GM18520 (cell line): ENCODE results near the gene ZBTB49.
"Not testable (repeated sequence)": the region's sequence is repeated elsewhere in the genome, so short reads cannot be mapped to it uniquely, and the experiment has no call there.

ENCODE experiments used
- ATAC-seq: cut with Tn5 transposase; IDR thresholded peaks from one replicate; pipeline ENCODE4 v1.9.1; 2021; ENCODE audit not compliant: unreplicated experiment

Gene ZBTB49

GRCh38 chr4:4289941-4290850 is at the start of gene ZBTB49, which contains the start of gene LYAR:
Gene ZBTB49, plus strand, starts transcription at chr4:4290251. Its CDS starts 9,695 bp downstream, at chr4:4299946.
Gene LYAR, minus strand, starts transcription at chr4:4290154. Its CDS starts 6,412 bp downstream, at chr4:4283742.
- ATAC-seq = peak; percentile 65

- ATAC-seq = no peak
Observed at GRCh38 chr4:4245172-4245571, 44.9 kb upstream of the ZBTB49 start.

- no peak for ATAC-seq
Observed at GRCh38 chr4:4247696-4248028, 42.4 kb upstream of the ZBTB49 start.

GRCh38 chr4:4248029-4248884 is 41.8 kb upstream of the ZBTB49 start, which contains the start of gene TMEM128:
Gene TMEM128, minus strand, starts transcription at chr4:4248223. Its CDS starts 21 bp downstream, at chr4:4248202.
- ATAC-seq = peak; percentile 86

- ATAC-seq = no peak
Observed at GRCh38 chr4:4248885-4249203, 41.2 kb upstream of the ZBTB49 start.

GRCh38 chr4:4249342-4249741 is 40.7 kb upstream of the ZBTB49 start:
- ATAC-seq = not testable (repeated sequence)

GRCh38 chr4:4249866-4250265 is 40.2 kb upstream of the ZBTB49 start:
- no peak for ATAC-seq

GRCh38 chr4:4254199-4254598 is 35.9 kb upstream of the ZBTB49 start:
- ATAC-seq = no peak

GRCh38 chr4:4254666-4255065 is 35.4 kb upstream of the ZBTB49 start:
- ATAC-seq = no peak

- no peak for ATAC-seq
Observed at GRCh38 chr4:4256799-4257198, 33.3 kb upstream of the ZBTB49 start.

- ATAC-seq = not testable (repeated sequence)
Observed at GRCh38 chr4:4257705-4258104, 32.3 kb upstream of the ZBTB49 start.

GRCh38 chr4:4259484-4260100 is 30.5 kb upstream of the ZBTB49 start:
- ATAC-seq = no peak

- ATAC-seq = no peak
Observed at GRCh38 chr4:4260185-4260751, 29.8 kb upstream of the ZBTB49 start.

GRCh38 chr4:4267981-4268380 is 22.1 kb upstream of the ZBTB49 start:
- no peak for ATAC-seq

- no peak for ATAC-seq
Observed at GRCh38 chr4:4268776-4269175, 21.3 kb upstream of the ZBTB49 start.

GRCh38 chr4:4269331-4269731 is 20.7 kb upstream of the ZBTB49 start:
- ATAC-seq = no peak

- no peak for ATAC-seq
Observed at GRCh38 chr4:4269856-4270255, 20.2 kb upstream of the ZBTB49 start.

GRCh38 chr4:4270529-4270928 is 19.5 kb upstream of the ZBTB49 start:
- ATAC-seq = no peak

GRCh38 chr4:4271912-4272311 is 18.1 kb upstream of the ZBTB49 start:
- no peak for ATAC-seq

GRCh38 chr4:4274226-4274625 is 15.8 kb upstream of the ZBTB49 start:
- no peak for ATAC-seq

GRCh38 chr4:4277531-4277930 is 12.5 kb upstream of the ZBTB49 start:
- ATAC-seq = no peak
